Fibroblast of peridontal ligament (primary cell): ENCODE measurements around the gene PRKAR1B.
A peak's percentile ranks its signal among the peaks of the same experiment; 100 is the strongest.

Experiments used
- DNase-seq: peaks from one replicate; pipeline ENCODE4 v3.0.0-alpha.2; 2010; ENCODE audit errors: extremely low read depth

Gene PRKAR1B

DNA sequence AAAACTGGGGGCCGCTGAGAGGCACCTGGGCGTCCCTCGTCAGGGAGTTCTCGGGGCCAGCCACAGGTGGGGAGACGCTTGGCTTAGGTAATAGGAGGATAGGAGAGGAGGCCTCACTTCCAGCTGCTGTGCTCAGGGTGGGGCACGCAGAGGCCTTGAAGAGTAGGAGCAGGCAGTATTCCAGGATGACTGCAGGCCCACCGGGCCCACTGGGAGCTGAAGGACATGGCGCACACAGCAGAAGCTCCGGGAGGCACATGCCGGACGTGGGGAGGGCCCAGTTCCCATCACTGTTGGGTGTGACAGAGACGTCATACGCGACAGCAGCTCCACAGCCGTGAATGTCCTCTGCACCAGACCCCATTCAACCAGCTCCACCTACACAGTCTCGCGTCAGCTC is 185.4 kb downstream of the PRKAR1B start:
- DNase-seq, result no peak

DNA sequence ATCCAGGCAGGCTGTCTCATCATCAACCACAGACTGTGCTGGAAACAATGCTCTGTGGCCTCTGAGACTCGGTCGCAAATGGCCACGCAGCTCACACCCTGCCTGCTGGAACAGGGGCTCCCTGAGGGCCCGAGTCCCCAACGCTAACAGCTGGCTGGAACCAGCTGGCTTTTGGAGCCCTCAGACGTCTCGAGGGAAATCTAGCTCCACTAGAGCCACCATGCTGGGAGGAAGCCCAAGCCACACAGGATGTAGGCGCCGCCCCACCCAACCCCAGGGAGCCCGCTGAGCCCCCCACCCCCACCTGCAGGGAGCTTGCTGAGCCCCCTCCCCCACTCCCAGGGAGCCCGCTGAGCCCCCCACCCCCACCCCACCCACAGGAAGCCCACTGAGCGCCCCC is 186.1 kb downstream of the PRKAR1B start:
- DNase-seq, result no peak

DNA sequence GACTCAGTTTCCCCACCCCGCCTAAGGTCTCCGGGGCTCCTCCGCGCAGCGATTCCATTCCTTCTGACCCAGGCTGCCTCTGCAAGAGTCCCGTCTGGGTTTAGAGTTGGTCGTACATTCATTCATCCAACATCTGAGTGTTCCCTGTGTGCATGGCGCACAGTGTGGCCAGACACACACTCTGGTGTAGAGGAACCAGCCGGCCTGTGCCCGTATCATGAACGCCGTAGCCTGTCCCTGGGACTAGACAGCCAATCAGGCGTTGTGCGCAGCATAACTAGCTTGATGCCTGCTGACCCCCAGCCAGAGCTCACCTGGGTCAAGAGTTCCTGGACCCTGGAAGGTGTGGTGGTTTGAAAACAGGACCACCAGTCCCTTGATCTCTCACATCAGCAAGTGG is 186.5 kb downstream of the PRKAR1B start:
- no peak for DNase-seq

DNA sequence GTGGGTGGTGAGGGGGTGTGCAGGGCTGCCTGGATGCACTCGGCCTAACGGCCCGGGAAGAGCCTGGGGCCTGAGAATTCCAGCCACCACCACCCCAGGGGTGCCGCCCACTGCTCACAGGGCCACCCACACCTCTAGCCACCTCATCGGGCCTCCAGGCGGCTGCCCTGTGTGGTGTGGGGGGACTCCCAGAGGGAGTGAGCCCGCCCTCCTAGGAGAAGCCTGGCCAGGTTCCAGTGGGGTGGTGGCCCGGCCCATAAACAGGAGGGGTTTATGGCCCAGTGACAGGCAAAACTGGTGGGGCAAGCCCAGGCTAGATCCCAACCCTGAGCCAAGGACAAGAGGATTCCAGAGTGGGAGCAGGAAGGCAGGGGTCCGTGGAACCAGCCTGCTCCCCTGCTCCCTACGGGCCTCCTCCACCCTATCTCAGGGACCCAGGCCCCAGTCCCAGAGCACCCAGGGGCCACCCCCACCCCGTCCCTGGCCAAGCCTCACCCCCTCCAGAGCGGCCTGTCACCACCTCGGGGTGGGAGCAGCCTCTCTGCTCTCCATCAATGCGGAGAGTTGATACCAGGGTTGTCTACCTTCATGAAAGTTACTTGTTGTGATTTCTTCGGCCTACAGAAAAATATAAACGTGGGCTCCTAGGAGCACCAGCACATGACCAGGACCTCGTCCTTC is 187.2 kb downstream of the PRKAR1B start:
- DNase-seq, result no peak

DNA sequence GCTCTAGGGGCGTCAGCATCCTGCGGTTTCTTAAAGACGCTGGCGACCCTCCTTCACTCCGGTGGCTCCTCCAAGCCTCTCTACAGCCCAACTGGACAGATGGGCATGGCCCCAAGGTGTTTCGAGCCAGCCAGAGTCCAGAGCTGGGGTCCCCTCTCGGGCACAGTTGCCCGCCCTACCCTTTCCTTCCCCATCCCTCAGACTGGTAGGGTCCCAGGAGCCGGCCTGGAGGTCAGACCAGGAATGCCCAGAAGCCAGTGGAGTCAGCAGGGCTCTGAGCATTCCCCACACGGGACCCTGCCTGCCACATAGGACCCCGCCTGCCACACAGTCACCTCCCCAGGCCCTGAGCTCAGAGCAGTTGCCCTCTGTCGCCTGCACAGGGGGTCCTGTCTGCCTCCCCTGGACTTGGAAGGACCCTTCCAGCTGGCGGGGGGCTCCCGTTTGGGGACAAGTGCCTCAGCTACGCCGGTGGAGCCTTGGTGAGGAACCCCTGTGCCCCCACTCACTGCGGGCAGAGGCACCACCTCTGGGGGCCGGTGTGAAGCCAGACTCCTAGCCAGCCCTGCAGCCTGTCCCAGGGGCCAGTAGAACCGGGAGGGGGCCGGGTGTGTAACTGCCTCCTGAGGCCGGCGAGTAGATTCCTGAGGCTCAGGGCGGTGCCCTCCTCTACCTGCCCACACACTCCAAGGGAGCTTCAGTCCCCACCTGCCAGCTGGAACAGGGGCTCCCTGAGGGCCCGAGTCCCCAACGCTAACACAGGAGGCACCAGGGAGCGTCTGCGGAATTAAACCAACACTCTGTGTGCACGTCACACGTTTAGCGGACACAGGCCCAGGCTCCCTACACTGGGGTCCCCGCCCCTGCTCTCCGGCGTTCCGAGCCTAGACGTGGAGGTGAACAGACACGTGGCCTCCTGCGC is 188.1 kb downstream of the PRKAR1B start:
- no peak for DNase-seq

DNA sequence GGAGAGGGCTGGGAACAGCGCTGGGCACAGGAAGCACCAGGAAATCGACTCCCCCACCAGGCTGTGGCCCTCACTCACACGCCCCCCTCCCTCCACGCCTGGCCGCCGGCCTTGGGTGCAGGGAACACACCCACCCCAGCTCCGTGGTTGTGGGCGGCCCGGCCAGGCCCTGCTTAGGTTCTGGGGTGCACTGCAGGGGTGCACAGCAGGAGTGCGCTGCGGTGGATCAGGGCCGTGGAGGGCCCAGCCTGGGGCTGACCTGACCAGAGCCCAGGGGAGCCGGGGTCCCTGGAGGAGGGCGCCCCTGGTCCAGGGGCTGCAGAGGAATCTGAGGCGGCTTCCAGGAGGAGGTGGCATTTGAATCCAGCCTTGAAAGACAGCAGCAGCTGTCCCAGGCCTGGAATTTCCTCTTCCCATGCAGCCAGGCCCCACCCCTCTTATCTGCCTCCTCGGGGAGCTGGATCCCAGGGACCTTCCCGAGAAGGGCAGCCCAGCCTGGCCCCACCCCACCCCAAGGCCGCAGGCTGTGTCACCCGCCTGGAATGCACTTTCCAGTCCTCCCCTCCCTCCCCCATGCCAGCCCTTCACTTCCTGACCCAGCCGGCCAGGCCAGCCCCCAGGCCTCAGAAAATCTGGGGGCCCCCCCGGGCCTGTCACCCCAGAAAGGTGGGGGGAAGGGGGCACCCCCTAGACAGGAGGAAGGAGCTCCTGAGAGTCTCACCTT is 189.0 kb downstream of the PRKAR1B start:
- DNase-seq, result peak; percentile 73

DNA sequence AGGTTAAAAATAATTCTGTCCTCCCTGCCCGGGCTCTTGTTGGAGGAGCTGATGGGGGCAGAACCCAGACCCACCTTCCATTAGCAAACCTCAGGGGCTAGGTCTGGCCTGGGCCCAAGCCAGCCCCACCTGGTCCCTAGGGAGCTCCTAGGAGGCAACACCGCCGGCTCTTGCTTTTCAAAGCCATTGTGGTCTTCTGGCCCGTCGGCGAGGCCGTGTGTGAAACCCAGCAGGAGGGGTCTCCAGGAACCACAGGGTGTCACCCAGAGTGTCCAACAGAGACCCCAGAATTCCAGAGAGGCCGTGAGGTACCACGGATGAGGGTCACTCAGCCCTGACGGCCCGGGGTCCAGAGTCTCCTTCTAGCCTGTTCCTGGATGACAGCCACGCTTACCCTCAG is 190.8 kb downstream of the PRKAR1B start:
- no peak for DNase-seq

DNA sequence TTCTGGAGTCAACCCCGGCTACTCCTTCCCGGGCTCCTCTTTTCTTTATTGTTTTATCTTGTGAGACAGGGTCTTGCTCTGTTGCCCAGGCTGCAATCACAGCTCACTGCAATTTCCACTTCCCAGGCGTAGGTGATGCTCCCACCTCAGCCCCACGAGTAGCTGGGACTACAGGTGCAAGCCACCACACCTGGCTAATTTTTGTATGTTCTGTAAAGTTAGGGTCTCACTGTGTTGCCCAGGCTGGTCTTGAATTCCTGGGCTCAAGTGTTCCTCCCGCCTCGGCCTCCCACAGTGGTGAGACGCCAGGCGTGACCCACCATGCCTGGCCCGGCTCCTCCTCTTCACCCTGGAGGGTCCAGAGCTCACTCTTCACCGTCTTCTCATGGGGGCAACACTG is 192.1 kb downstream of the PRKAR1B start:
- DNase-seq, result no peak

DNA sequence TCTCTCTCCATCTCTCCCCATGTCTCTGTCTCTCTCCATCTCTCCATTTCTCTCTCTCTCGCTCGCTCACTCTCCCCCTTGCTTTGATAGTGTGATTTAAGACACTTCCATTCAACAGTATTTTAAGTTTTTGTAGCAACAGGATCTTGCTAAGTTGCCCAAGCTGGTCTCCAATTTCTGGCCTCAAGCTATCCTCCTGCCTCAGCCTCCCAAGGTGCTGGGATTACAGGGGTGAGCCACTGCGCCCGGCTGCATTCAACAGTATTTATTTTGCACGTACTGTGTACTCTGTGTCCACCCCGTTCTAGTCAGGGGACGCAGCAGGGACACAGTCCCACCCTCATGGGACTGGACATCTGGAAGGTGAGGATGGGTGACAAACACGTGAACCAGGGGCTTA is 193.0 kb downstream of the PRKAR1B start:
- no peak for DNase-seq

DNA sequence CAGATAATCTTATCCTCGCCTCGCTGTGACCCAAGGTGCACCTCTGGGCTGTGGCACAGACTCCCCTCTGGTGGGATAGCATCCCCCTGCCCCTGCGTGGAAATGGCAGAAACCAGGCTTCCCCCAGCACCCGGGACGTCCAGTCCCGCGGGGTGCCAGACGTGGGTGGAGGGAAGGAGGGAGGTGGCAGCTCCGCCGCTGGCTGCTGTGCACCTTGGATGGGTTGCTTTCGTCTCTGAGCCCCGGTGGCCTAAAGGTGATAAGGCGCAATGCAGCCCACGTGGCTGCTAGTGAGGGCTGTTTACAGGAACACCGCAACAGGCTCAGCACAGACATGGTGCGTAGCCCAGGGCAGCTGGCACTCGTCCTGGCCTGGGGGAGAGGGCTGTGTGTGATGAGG is 193.8 kb downstream of the PRKAR1B start:
- no peak for DNase-seq

DNA sequence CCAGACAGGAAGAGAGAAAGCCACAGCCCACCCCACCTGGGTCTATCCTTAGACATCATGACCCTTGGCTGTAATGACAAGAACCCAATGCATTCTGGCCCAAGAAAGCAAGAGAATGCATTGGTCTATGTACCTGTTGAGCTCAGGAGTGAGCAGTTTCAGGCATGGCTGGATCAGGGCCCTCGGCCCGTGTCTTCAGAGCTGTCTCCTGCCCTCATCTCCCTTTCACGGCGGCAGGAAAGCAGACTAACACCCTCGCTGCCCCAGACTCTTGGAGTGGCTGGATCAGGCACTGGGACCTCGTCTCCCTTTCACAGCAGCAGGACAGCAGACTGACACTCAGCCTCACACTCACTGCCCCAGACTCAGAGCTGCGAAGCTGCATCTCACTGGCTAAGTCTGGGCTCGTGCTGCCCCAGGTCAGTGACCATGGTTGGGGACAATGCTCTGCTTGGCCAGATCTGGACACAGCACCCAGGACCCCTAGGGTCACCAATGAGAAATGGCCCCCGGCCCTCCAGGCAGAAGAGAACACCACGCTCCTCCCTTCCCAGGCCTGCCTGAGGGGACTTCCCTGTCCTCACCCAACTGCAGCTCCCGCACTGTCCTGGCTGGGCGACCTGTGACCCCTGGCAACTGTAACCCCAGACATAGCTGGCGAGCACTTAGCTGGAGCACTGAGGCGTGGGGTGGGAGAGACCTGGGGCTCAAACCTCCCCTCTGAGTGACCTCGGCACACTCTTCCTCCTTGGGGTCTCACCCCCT is 194.5 kb downstream of the PRKAR1B start:
- DNase-seq, result no peak

DNA sequence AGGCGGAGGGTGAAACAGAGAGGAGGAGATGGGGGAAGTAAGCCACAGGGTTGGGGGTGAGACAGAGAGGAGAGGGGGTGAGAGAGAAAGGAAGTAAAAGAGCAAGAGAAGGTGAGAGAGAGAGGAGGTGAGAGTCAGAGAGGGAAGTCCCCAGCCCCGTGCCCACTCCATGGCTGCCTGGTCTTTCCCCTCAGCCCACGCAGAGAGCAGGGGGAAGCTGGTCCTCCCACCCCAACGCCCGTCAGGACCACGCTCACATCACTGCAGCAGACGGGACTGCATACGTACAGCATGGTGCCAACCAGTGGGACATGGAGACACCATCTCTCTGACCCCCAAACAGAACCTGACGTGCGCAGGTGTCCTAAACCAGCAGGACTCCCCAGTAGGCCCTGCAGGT is 195.3 kb downstream of the PRKAR1B start:
- no peak for DNase-seq

DNA sequence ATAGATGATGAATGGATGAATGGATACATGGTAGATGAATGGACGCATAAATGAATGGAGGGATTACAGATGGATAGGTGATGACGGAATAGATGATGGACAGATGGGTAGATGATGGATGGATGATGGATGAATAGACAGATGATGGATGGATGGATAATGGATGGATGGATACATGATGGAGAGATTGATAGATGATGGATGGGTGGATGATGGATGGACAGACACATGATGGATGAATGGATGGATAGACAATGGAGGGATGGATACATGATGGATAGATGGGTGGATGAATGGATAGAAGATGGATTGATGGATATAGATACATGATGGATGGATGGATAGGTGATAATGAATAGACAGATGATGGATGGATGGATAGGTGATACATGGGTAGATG is 198.6 kb downstream of the PRKAR1B start:
- DNase-seq, result no peak

DNA sequence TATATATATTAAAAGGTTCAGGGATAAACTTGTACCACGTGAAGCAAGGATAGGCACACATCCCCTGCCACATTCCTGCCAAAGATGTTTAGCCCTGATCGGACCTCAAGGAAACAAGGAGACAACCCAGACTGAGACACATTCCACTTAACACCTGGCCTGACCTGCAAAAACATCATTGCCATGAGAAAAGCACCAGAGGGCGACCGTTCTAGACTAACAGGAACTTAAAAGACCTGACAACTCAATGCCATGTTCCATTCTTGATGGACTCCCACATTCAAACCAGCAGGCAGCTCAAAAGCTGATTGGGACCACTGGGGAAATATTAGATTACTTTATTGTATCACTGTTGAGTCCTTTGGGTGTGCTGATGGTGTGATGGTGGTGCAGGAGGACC is 199.4 kb downstream of the PRKAR1B start:
- DNase-seq, result no peak

DNA sequence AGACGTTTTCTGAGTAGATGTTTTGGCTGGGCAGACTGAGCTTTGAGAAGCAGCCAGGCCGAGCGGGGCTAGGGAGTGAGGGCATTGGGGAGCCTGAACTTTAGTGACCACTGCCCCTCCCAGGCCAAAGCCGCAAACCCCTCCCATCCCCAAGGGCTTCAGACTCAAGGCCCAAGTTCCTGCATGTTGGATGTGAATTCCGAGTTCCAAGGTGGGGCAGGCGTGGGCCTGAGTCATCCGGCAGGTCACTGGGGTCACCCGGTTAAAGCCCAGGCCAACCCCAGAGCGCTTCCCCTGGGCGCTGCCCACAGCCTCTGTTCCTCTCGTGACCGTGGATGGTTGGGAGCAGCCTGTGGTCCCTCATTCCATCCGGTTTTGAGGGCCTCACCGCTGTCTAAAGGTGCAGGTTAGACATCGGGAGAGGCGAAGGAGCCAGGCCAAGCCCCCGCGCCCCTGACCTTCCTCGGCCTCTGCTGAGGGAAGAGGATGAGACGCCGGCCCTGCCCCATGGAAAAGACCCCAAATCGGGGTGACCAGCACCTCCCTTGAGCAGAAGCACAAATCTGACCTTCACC is 200.5 kb downstream of the PRKAR1B start:
- no peak for DNase-seq

DNA sequence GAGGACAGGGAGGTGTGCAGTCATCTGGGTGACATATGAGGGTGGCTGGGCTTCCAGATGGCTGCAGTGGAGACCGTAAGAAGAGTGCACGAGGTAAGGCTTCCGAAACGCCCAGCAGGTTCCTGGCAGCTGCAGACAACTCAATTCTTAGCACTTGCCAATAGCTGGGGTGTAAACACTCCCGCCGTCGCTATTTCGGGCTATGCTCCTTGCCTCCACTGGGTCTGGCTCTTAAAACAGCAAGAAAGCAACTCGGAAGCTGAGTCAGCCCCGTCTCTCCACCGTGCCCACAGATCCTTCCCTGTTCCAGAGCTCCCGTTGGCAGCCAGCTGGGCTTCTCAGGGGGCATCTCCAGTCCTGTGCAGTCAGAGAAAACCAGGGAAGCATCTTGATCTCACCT is 201.3 kb downstream of the PRKAR1B start:
- no peak for DNase-seq

DNA sequence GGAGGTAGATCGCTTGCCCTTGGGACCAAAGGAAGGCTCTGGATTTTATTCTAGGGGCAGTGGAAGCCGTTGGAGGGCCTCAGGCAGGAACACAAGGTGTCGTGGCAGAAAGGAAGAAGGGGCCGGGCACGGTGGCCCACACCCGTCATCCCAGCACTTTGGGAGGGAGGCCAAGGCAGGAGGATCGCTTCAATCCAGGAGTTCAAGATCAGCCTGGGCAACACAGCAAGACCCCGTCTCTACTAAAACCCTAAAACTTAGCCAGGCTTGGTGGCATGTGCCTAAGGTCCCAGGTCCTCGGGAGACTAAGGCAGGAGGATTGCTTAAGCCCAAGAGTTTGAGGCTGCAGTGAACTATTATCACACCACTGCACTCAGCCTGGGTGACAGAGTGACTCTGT is 202.3 kb downstream of the PRKAR1B start:
- DNase-seq, result no peak

DNA sequence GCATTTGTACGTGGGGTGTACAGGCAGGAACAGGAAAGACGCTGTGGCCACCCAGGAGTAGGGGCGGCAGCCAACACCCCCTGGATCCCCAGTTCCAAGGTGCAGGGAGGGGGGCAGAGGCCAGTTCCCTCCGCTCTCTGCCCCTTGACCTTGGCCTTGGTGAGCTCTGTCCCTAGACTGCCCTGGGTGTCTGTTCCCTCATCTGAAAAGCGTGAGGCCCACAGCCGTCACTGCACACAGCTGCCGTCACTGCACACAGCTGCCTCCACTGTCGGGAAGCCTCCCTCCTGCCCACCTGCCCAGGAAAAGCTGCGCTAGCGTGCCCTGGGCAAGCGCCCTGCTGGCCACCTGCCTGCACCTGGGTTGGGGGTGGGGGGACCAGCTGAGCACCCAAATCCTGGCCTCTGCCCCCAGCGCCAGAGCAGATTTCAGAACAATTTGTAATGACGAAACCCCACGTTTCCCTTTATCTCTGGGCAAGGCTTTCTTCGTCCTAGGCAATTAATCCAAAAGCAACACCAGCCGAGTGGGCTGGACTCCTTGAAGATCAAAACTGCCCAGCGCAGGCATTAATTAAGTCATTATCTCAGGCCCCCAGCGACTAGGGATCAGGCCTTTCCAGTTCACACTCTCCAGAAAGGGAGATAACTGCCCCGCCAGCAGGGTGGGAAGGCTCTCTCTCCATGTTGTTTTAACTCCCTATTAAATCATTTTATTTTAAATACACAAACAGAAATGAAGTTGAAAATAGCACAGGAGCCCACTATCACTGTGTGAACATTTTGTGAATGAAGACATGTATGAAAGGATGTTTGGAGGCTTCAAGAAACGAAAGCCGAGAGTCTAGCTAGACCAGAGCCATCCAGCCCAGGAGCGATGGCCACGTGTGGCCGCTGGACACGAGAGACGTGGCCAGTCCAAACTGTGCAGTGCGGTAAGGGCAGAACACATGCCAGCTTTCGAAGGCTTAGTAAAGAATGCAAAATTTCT is 203.4 kb downstream of the PRKAR1B start:
- no peak for DNase-seq

DNA sequence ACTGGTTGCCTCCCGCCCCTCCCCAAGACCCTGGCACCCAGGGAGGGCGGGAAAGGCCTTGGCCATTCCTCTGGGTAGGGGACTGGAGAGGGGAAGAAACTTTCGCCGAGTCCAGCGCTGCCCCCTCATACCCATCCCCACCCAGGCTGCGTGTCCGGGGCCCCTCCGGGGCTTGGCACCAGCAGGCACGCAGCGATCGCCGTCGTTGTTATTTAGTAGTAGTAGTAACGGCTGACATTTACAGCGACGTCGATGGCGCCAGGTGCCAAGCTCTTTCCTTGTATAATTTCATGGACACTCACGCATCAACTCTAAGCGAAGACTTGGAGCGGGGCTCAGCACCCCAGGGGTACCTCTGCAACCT is 204.1 kb downstream of the PRKAR1B start:
- DNase-seq, result no peak
